H9 (cell line): ENCODE measurements around the gene ADAMTS13. TPM values are rescaled to one million over a fixed set of nuclear protein-coding genes. Genes with fewer than 3 reads are reported as not detected.

ENCODE experiments used
- DNase-seq: peaks from one replicate; pipeline ENCODE4 v3.0.0-alpha.2; 2017
- H2AFZ ChIP-seq: one replicate; pipeline ENCODE4 v1.6.1; 2013; ENCODE audit warnings: mild to moderate bottlenecking, low read length, control low read depth, moderate library complexity
- H2AK5ac ChIP-seq: 2 replicates; pipeline ENCODE4 v1.6.1; 2013; ENCODE audit warnings: low read length, control low read depth, mixed read lengths; ENCODE audit not compliant: insufficient read length
- H2BK120ac ChIP-seq: one replicate; pipeline ENCODE4 v1.6.1; 2013; ENCODE audit warnings: low read depth, mild to moderate bottlenecking, low read length, control low read depth, inconsistent platforms; ENCODE audit not compliant: poor library complexity, severe bottlenecking
- H2BK12ac ChIP-seq: 2 replicates; pipeline ENCODE4 v1.6.1; 2013; ENCODE audit warnings: low read length, control low read depth, mixed read lengths, low read depth; ENCODE audit not compliant: insufficient read length
- H2BK15ac ChIP-seq: 2 replicates; pipeline ENCODE4 v1.6.1; 2013; ENCODE audit warnings: low read depth, low read length, control low read depth
- H2BK20ac ChIP-seq: one replicate; pipeline ENCODE4 v1.6.1; 2013; ENCODE audit warnings: low read depth, mild to moderate bottlenecking, low read length, control low read depth, inconsistent platforms; ENCODE audit not compliant: poor library complexity, severe bottlenecking
- H2BK5ac ChIP-seq: 2 replicates; pipeline ENCODE4 v1.6.1; 2013; ENCODE audit warnings: low read length, control low read depth, mixed read lengths; ENCODE audit not compliant: insufficient read length
- H3K14ac ChIP-seq: 2 replicates; pipeline ENCODE4 v1.6.1; 2013; ENCODE audit warnings: low read length, control low read depth; ENCODE audit not compliant: insufficient read depth
- H3K18ac ChIP-seq: 2 replicates; pipeline ENCODE4 v1.6.1; 2013; ENCODE audit warnings: low read depth, mild to moderate bottlenecking, mixed read lengths, low read length, control low read depth; ENCODE audit not compliant: insufficient read length
- H3K23ac ChIP-seq: 2 replicates; pipeline ENCODE4 v1.6.1; 2013; ENCODE audit warnings: low read length, control low read depth, mixed read lengths, low read depth; ENCODE audit not compliant: insufficient read length
- H3K23me2 ChIP-seq: 2 replicates; pipeline ENCODE4 v1.6.1; 2013; ENCODE audit warnings: low read depth, mild to moderate bottlenecking, mixed read lengths, low read length, control low read depth; ENCODE audit not compliant: insufficient read length, poor library complexity, severe bottlenecking
- H3K27ac ChIP-seq: 2 replicates; pipeline ENCODE4 v1.5.1; 2013; ENCODE audit warnings: low read length, control low read depth, mixed read lengths, low read depth; ENCODE audit not compliant: insufficient read length
- H3K27me3 ChIP-seq: 2 replicates; pipeline ENCODE4 v1.6.1; 2013; ENCODE audit warnings: low read length, control low read depth, inconsistent platforms; ENCODE audit not compliant: insufficient read depth
- H3K4ac ChIP-seq: 2 replicates; pipeline ENCODE4 v1.6.1; 2013; ENCODE audit warnings: low read depth, mild to moderate bottlenecking, control low read depth, inconsistent platforms, low read length, moderate library complexity
- H3K4me1 ChIP-seq: 2 replicates; pipeline ENCODE4 v1.6.1; 2013; ENCODE audit warnings: low read length, control low read depth, inconsistent platforms; ENCODE audit not compliant: insufficient read depth
- H3K4me2 ChIP-seq: 2 replicates; pipeline ENCODE4 v1.6.1; 2013; ENCODE audit warnings: low read length, control low read depth, mixed read lengths; ENCODE audit not compliant: insufficient read length, insufficient read depth
- H3K56ac ChIP-seq: 2 replicates; pipeline ENCODE4 v1.6.1; 2013; ENCODE audit warnings: low read depth, mild to moderate bottlenecking, mixed read lengths, low read length, control low read depth; ENCODE audit not compliant: insufficient read length
- H3K79me1 ChIP-seq: 2 replicates; pipeline ENCODE4 v1.6.1; 2013; ENCODE audit warnings: low read depth, mild to moderate bottlenecking, moderate library complexity, low read length, control low read depth, inconsistent platforms; ENCODE audit not compliant: insufficient read depth, poor library complexity, severe bottlenecking
- H3K79me2 ChIP-seq: 2 replicates; pipeline ENCODE4 v1.6.1; 2013; ENCODE audit warnings: low read length, control low read depth, inconsistent platforms; ENCODE audit not compliant: insufficient read depth
- H3K9ac ChIP-seq: 2 replicates; pipeline ENCODE4 v1.6.1; 2013; ENCODE audit warnings: low read length, control low read depth, mixed read lengths; ENCODE audit not compliant: insufficient read length; ENCODE audit errors: extremely low read depth
- H3K9me3 ChIP-seq: one replicate; pipeline ENCODE4 v1.6.1; 2013; ENCODE audit warnings: low read depth, low read length, inconsistent platforms; ENCODE audit not compliant: control insufficient read depth
- H3T11ph ChIP-seq: one replicate; pipeline ENCODE4 v1.6.1; 2013; ENCODE audit warnings: mild to moderate bottlenecking, low read length, control low read depth, inconsistent platforms
- H4K20me1 ChIP-seq: one replicate; pipeline ENCODE4 v1.6.1; 2013; ENCODE audit not compliant: control insufficient read depth, insufficient read length, insufficient read depth
- H4K5ac ChIP-seq: 2 replicates; pipeline ENCODE4 v1.6.1; 2013; ENCODE audit warnings: low read depth, mild to moderate bottlenecking, mixed read lengths, low read length, control low read depth; ENCODE audit not compliant: insufficient read length
- H4K8ac ChIP-seq: replicated peaks from 2 replicates; pipeline ENCODE4 v1.6.1; 2013; ENCODE audit warnings: low read length, control low read depth, mixed read lengths, low read depth; ENCODE audit not compliant: insufficient read length
- H4K91ac ChIP-seq: 2 replicates; pipeline ENCODE4 v1.6.1; 2013; ENCODE audit warnings: low read depth, mild to moderate bottlenecking, moderate library complexity, mixed read lengths, low read length, control low read depth; ENCODE audit not compliant: insufficient read length
- H3K27ac Mint-ChIP-seq, 3 experiments: 2 replicates in 2 of 3; 3 replicates in 1 of 3; pipeline ENCODE4 v1.8.0; 2020 to 2021; ENCODE audit warnings: mixed read lengths in 3 of 3, mild to moderate bottlenecking in 1 of 3, moderate library complexity in 1 of 3
- H3K27me3 Mint-ChIP-seq: 2 replicates; pipeline ENCODE4 v1.8.0; 2021; ENCODE audit warnings: low read depth, mild to moderate bottlenecking, moderate library complexity, mixed read lengths
- H3K36me3 Mint-ChIP-seq, 3 experiments: 2 replicates in 2 of 3; 3 replicates in 1 of 3; pipeline ENCODE4 v1.8.0; 2020 to 2021; ENCODE audit warnings: low read depth in 3 of 3, mixed read lengths in 3 of 3; ENCODE audit not compliant: insufficient read depth in 1 of 3
- H3K4me1 Mint-ChIP-seq, 2 experiments: 2 replicates each; pipeline ENCODE4 v1.8.0; 2020; ENCODE audit warnings: mixed read lengths in 2 of 2
- H3K4me3 Mint-ChIP-seq, 2 experiments: 2 replicates in 1 of 2; 3 replicates in 1 of 2; pipeline ENCODE4 v1.8.0; 2020 to 2021; ENCODE audit warnings: mild to moderate bottlenecking in 2 of 2, mixed read lengths in 2 of 2, moderate library complexity in 1 of 2
- H3K9me3 Mint-ChIP-seq, 2 experiments: 2 replicates in 1 of 2; 3 replicates in 1 of 2; pipeline ENCODE4 v1.8.0; 2020; ENCODE audit warnings: mild to moderate bottlenecking in 2 of 2, mixed read lengths in 2 of 2, moderate library complexity in 1 of 2
- CTCF ChIP-seq: fragments of 200-600 bp; sonication (generic); conservative IDR thresholded peaks from 3 replicates; pipeline ENCODE4 v1.8.0; 2021; ENCODE audit warnings: antibody characterized with exemption, mild to moderate bottlenecking
- WGBS: extraction: QIAGEN DNeasy Blood & Tissue Kit; methylation state at CpG from one replicate; pipeline ENCODE4 v1.1.7; 2013; ENCODE audit warnings: missing lambda C conversion rate, low lambda C conversion rate, mixed read lengths; ENCODE audit not compliant: insufficient read length; ENCODE audit errors: extremely low coverage; 5-methylcytosine and 5-hydroxymethylcytosine counted together
- total RNA-seq: library from RNA; stranded (reverse); gene quantifications from 2 replicates; pipeline ENCODE4 v1.2.1, GENCODE V29; 2021

The ADAMTS13 gene
- total RNA-seq, 1 experiment from 2014 or later: 8.8 TPM

GRCh38 chr9:133419005-133419404, 3.2 kb upstream of the ADAMTS13 start:
- Histone ChIP-seq H2BK120ac (no peak overlapping the region), H3K18ac (no peak overlapping the region), H3K27me3 (no peaks in the 10 kb centered on the region), H3K23ac (no peak overlapping the region), H3K4ac (no peak overlapping the region), H4K8ac (no peak overlapping the region), H4K91ac (no peak overlapping the region), H4K20me1 (no peaks in the 10 kb centered on the region), H3T11ph (no peak overlapping the region), H2BK12ac (no peak overlapping the region), H3K4me1 (peaks cover 5% of the 10 kb centered on the region; the same call in 1 of the 2 replicates), H3K14ac (no peak overlapping the region), H4K5ac (no peak overlapping the region), H3K23me2 (peaks cover 7% of the 10 kb centered on the region), H3K4me2 (peak overlapping the region; percentile 13), H3K9me3 (no peaks in the 10 kb centered on the region), H2AFZ (no peak overlapping the region), H3K79me1 (peaks cover 6% of the 10 kb centered on the region), H3K79me2 (peaks cover 4% of the 10 kb centered on the region; the same call in 1 of the 2 replicates), H2BK20ac (no peak overlapping the region), H3K56ac (no peak overlapping the region), H2AK5ac (no peak overlapping the region), H3K27ac (no peak overlapping the region), H3K9ac (no peak overlapping the region), H2BK15ac (no peak overlapping the region), H2BK5ac (no peak overlapping the region)
- H3K9me3 Mint-ChIP-seq: peaks cover 2 to 3% of the 10 kb centered on the region in 2 experiments; a peak in 3 of 5 replicates
- peaks cover 20 to 28% (median 21%) of the 10 kb centered on the region in 3 experiments; a peak in 6 of 7 replicates for H3K36me3 Mint-ChIP-seq
- peak overlapping the region in 1 of 3 experiments; percentile 62; a peak in 1 of 7 replicates for H3K27ac Mint-ChIP-seq
- peaks cover 27 to 41% of the 10 kb centered on the region in 2 experiments for H3K4me1 Mint-ChIP-seq
- peak overlapping the region; percentile 94 to 95 for H3K4me3 Mint-ChIP-seq
- no peak for DNase-seq
- no peak for TF ChIP-seq CTCF
- no peaks in the 10 kb centered on the region; the same call in 1 of the 2 replicates for H3K27me3 Mint-ChIP-seq
- no CpG with 5 or more reads among the region's 13 CpGs for WGBS
